Neural cell (in vitro differentiated cells): Measurements from ENCODE around the gene GNAT3.

Experiments used
- CTCF ChIP-seq: fragments of 450-650 bp; IDR thresholded peaks from 2 replicates; pipeline ENCODE4 v1.5.1; 2014; ENCODE audit warnings: antibody characterized with exemption, mild to moderate bottlenecking, moderate library complexity; ENCODE audit not compliant: poor library complexity, severe bottlenecking
- EP300 ChIP-seq: fragments of 450-650 bp; conservative IDR thresholded peaks from 2 replicates; pipeline ENCODE4 v1.6.1; 2014; ENCODE audit warnings: antibody characterized with exemption, mild to moderate bottlenecking, moderate library complexity; ENCODE audit not compliant: poor library complexity, severe bottlenecking
- EZH2 ChIP-seq: fragments of 200-600, 300-800 bp; shearing (Covaris generic), sonication (generic); IDR thresholded peaks from 2 replicates; pipeline ENCODE4 v1.6.1; 2014; ENCODE audit warnings: antibody characterized with exemption, low read length, borderline replicate concordance, mild to moderate bottlenecking; ENCODE audit not compliant: insufficient read depth, poor library complexity, severe bottlenecking
- POLR2AphosphoS5 ChIP-seq: IDR thresholded peaks from 2 replicates; pipeline ENCODE4 v1.6.1; 2012
- RAD21 ChIP-seq: fragments of 450-650 bp; conservative IDR thresholded peaks from 2 replicates; pipeline ENCODE4 v1.6.1; 2014; ENCODE audit warnings: antibody characterized with exemption, mild to moderate bottlenecking, moderate library complexity
- REST ChIP-seq: IDR thresholded peaks from 2 replicates; pipeline ENCODE4 v1.6.1; 2012; ENCODE audit warnings: borderline replicate concordance
- SMC3 ChIP-seq: fragments of 450-650 bp; conservative IDR thresholded peaks from 2 replicates; pipeline ENCODE4 v1.6.1; 2014; ENCODE audit warnings: antibody characterized with exemption, mild to moderate bottlenecking, moderate library complexity; ENCODE audit not compliant: poor library complexity
- TAF1 ChIP-seq: IDR thresholded peaks from 2 replicates; pipeline ENCODE4 v1.6.1; 2012; ENCODE audit warnings: low read depth

GRCh38 chr7:80552031-80552694, 40.3 kb upstream of the GNAT3 start:
- TF ChIP-seq RAD21: no peak
- TF ChIP-seq POLR2AphosphoS5: no peak
- no peak for TF ChIP-seq EP300
- TF ChIP-seq CTCF: no peak
- TF ChIP-seq TAF1: no peak
- no peak for TF ChIP-seq EZH2
- TF ChIP-seq SMC3: no peak
- no peak for TF ChIP-seq REST
